HG03280 (cell line): ENCODE data around the gene CTBP2.

Experiments
- ATAC-seq: cut with Tn5 transposase; IDR thresholded peaks from one replicate; pipeline ENCODE4 v1.9.1; 2021; ENCODE audit warnings: mild to moderate bottlenecking, moderate library complexity; ENCODE audit not compliant: unreplicated experiment

The CTBP2 gene

GRCh38 chr10:125159932-125160855 lies at the start of gene CTBP2:
Gene CTBP2, minus strand, starts transcription at chr10:125160563.
- no peak for ATAC-seq

GRCh38 chr10:125209591-125210355 lies 49.4 kb upstream of the CTBP2 start:
- ATAC-seq: no peak

DNA sequence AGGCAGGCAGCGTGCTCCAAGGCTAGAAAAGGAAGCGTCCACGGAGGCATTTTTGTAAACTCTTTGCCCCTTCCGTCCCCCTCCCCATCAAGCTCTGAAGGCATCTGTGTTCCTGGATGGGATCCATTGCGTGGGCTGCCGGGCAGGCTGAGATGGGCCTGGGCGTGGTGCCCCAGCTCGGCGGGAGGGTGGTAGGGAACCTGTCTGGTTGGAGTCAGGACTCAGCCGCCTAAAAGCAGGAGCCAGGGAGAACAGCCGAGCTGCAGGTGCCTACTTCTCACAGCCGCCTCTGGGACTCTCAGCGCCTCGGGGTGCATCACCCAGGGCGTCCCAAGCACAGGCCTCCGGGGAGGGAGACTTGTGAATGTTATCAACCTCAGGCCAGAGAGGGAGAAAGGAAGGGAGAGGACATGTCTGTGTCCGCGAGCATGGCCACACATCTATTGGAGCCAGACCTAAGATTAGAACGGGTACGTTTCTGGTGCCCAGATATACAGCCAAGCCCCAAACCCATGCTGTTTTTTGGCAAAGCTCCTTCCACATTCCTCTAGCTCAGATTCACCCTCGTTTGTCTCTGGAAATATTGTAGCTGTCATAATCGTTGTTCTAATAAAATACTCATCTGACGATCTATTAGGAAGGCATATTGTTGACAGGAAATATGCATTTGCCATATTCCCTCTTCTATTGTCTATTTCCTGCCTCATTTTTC lies 48.6 kb upstream of the CTBP2 start:
- no peak for ATAC-seq

- ATAC-seq: no peak
These were observed 46.3 kb upstream of the CTBP2 start for GRCh38 chr10:125206623-125207022.

- ATAC-seq: no peak
These were observed 45.1 kb upstream of the CTBP2 start for GRCh38 chr10:125205431-125205830.

DNA sequence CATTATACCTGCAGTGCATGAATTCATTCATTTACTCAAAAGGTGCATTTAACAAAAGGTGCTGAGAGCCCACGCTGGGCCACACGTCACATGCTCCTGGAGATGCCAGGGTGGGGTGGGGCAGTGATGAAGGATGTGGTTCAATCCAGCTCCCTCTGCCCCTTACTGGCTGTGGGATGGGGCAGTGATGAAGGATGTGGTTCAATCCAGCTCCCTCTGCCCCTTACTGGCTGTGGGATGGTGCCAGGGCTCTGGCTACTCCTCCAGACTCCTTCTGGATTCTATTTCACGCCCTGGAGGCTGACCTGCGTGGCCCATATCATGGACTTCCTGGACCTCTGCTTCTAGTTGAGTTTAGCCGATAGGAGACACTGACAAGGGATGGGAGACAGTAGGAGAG lies 44.0 kb upstream of the CTBP2 start:
- no peak for ATAC-seq

DNA sequence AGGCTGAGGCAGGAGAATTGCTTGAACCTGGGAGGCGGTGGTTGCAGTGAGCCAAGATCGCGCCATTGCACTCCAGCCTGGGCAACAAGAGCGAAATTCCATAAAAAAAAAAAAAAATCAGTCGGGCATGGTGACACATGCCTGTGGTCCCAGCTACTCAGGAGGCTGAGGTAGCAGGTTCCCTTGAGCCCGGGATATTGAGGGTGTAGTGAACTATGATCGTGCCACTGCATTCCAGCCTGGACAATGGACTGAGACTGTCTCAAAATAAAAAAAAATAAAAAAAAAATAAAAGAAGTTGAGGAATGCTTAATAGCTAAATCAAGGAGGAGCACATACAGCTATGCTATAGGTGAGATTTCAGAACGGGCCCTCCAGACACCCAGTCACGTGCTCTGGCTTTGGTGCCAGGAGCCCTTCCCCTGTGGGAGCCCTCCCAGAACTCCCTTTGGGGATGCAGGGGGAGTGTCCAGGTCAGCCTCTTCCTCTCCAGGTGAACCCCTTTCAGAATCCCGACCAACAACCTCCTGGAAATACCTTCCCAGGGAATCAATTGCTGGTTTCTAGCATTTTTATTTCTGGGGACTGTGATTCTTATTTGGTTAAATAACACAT lies 42.9 kb upstream of the CTBP2 start:
- no peak for ATAC-seq

GRCh38 chr10:125201791-125202622 lies 41.6 kb upstream of the CTBP2 start:
- ATAC-seq: no peak

- ATAC-seq: peak; percentile 92
These were observed 40.8 kb upstream of the CTBP2 start for GRCh38 chr10:125201108-125201524.

DNA sequence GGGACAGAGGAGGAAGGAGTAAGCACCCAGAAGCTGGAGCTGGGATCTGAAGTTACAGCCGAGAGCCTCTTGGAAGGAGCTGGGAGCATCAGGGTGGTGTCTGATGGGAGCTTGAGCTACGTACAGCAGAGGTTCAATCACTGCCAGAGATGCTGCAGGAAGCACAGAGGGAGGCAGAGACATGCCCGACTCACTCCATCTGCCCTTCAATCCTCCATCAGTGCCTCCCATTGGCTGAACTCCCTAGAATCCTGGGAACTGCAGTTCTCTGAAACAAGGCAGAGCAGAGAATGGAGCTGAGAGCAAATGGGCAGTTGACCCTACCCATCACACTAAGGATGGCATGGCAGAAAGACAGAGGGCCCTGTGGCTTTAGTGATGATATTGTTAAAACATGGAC lies 40.0 kb upstream of the CTBP2 start:
- no peak for ATAC-seq

GRCh38 chr10:125199270-125199669 lies 38.9 kb upstream of the CTBP2 start:
- no peak for ATAC-seq

GRCh38 chr10:125194814-125195213 lies 34.5 kb upstream of the CTBP2 start:
- ATAC-seq: no peak

GRCh38 chr10:125193306-125193877 lies 33.0 kb upstream of the CTBP2 start:
- no peak for ATAC-seq

GRCh38 chr10:125192620-125193019 lies 32.3 kb upstream of the CTBP2 start:
- no peak for ATAC-seq

- ATAC-seq: no peak
These were observed 31.6 kb upstream of the CTBP2 start for GRCh38 chr10:125192005-125192404.

DNA sequence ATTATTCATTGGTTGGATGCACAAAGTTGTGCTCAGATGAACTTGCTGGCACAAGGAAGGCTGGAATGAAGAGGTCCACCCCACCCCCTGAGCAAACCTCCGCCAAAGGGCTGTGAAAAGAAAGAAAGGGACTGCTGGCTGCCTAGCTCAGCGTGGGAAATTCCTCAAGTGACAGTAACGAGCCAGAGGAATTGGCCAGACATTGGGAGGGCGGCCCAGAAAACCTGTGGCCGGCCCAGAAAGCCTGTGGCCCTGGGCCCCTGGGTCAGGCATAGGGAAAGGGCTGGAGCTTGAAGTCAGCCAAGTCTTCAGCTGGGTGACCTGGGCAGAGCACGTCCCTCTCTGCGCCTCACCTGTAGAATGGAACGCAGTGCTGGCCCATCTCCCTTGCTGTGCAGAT lies 30.6 kb upstream of the CTBP2 start:
- ATAC-seq: no peak

DNA sequence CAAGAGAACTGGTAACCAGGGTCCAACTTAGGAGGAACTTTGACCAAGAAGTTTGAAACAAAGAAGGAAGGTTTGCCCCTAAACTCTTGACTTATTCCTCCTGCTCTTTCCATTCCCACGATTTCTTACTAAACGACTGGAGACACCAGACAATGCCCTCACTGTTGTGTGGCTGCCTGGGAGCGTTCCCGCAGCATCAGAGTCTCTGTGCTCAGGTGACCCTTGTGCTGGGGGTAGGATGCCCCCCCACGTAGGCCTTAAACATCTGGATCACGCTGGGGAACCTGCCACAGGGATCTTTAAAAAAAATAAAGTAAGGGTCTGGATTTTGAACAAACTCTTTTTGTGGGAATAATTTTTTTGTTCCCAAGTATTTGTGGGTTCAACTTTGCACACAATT lies 30.1 kb upstream of the CTBP2 start:
- no peak for ATAC-seq

DNA sequence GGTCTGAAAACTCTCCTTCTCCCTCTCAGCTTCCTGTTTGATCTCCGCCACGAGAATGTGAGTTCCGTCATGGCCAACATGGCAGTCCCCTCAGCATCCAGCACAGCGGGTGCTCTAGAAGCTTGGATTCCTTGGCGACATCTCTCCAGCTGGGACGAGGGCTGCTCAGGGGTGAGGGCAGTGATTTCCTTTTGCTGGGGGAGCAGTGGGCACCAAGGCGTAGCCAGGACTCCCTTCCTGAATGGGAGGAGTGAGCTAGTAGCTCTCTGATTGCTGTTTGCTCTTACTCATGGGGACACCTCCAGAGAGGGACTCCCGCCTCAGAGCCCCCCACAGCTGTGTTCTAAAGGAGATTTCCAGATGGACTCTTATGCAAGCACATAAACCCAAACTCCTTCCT lies 28.8 kb upstream of the CTBP2 start:
- ATAC-seq: no peak

GRCh38 chr10:125187238-125188194 lies 27.2 kb upstream of the CTBP2 start:
- no peak for ATAC-seq
